Heart right ventricle (tissue), 16 donors: ENCODE measurements around the gene C6orf89. TPM values are rescaled to one million over a fixed set of nuclear protein-coding genes. Genes with fewer than 3 reads are reported as not detected.

Experiments used
- ATAC-seq, 8 donors: fragments of 200-7000 bp; cut with Tn5 transposase; one replicate each; pipeline ENCODE4 v1.9.1; 2020; ENCODE audit warnings: mild to moderate bottlenecking in 8 of 8, moderate library complexity in 8 of 8, moderate number of reproducible peaks in 1 of 8
- DNase-seq, 2 donors: peaks; one replicate each; pipeline ENCODE4 v3.0.0-alpha.2; 2020
- H3K27ac ChIP-seq, 10 donors: fragments of 200-600 bp; sonication (generic) in 2 of 10; one replicate each; pipeline versions ENCODE4 v1.5.0 to v1.8.0; 2020 to 2022; ENCODE audit warnings: mild to moderate bottlenecking in 3 of 10
- H3K27me3 ChIP-seq, 7 donors: fragments of 200-600 bp; one replicate each; pipeline ENCODE4 v1.8.0; 2021 to 2022; ENCODE audit warnings: mild to moderate bottlenecking in 2 of 7
- H3K36me3 ChIP-seq, 9 donors: fragments of 200-600 bp; sonication (generic) in 1 of 9; one replicate each; pipeline versions ENCODE4 v1.5.0 to v1.8.0; 2020 to 2022; ENCODE audit warnings: mild to moderate bottlenecking in 2 of 9
- H3K4me1 ChIP-seq, 9 donors: fragments of 200-600 bp; sonication (generic) in 1 of 9; one replicate each; pipeline versions ENCODE4 v1.5.0 to v1.8.0; 2020 to 2022; ENCODE audit warnings: mild to moderate bottlenecking in 4 of 9
- H3K4me3 ChIP-seq, 10 donors: fragments of 200-600 bp; sonication (generic) in 2 of 10; one replicate each; pipeline versions ENCODE4 v1.5.0 to v1.8.0; 2020 to 2022; ENCODE audit warnings: mild to moderate bottlenecking in 7 of 10, moderate library complexity in 2 of 10
- H3K9me3 ChIP-seq, 11 donors: fragments of 200-600 bp in 10 of 11; sonication (generic) in 2 of 11; one replicate each; pipeline versions ENCODE4 v1.5.0 to v1.8.0; 2013 to 2022; ENCODE audit warnings: mild to moderate bottlenecking in 2 of 11, control low read depth in 1 of 11, moderate library complexity in 1 of 11
- CTCF ChIP-seq, 9 donors: fragments of 200-600 bp; sonication (generic) in 2 of 9; IDR thresholded peaks; one replicate each; pipeline versions ENCODE4 v1.5.0 to v1.8.0; 2021 to 2022; ENCODE audit warnings: antibody characterized with exemption in 9 of 9, mild to moderate bottlenecking in 5 of 9, moderate library complexity in 1 of 9
- WGBS, 2 donors: extraction: QIAGEN DNeasy Blood & Tissue Kit; methylation state at CpG; one replicate each; pipeline ENCODE4 v1.1.7; 2013; ENCODE audit warnings: inconsistent platforms in 1 of 2; 5-methylcytosine and 5-hydroxymethylcytosine counted together
- intact Hi-C, 10 donors: fragments of 100-400 bp; cut with DNase I; formaldehyde crosslinking; loops; one replicate each; pipeline versions ENCODE4 v1.11.1 to v1.14.2; 2022
- polyA plus RNA-seq, 2 donors: library from polyadenylated mRNA; stranded (reverse); fragments of 200-250 nt; gene quantifications; one replicate each; pipeline ENCODE4 v1.2.3, GENCODE V29; 2013
- total RNA-seq, 10 donors: library from RNA; stranded (reverse); fragmentation: NEBNext Ultra II Directional in 3 of 10; extraction: Animal tissue kit (Norgen Biotek cat#: 25700) in 3 of 10; gene quantifications; one replicate each; pipeline versions ENCODE4 v1.2.1 to v1.2.4, GENCODE V29; 2021 to 2023
- donor health status: Arrhythmogenic right ventricular cardiomyopathy.
- donor health status: ischemic (EF 13 %, LVEDD 7.1; RV severe dilation, severe dysfunction).
- donor health status: healthy with polysubstance abuse.
- donor health status: DM: no; HTN: yes; CAD: no.
- donor health status: DM: no; HTN: no; CAD: no.
- donor health status: ischemic (EF 25% LVEDD 6.9; RV normal size, moderate dysfunction).
- donor health status: ischemic (EF 25% LVEDD 5.7; RV mildly dilated, moderate dysfunction).
- donor health status: healthy.
- donor health status: DM: yes; HTN: yes; CAD: no.
- donor health status: Ischemic cardiomyopathy.
- donor health status: ischemic (EF 35%, LVEDD 5.7; RV mildly dilated, moderate dysfunction).
- donor health status: nonischemic (EF 11% LVEDD 7.7; RV severe dilation, severe dysfunction).
- donor health status: DM: yes; HTN: yes; CAD: no.
- donor health status: PGD.
- donor health status: ischemic (EF 29% LVEDD 5.4; RV normal size, mild dysfunction).
- donor health status: nonischemic (EF 23%, LVEDD 6.1; RV moderate dilation, normal function).

C6orf89 gene
- total and polyA plus RNA-seq, 12 donors, result 22.5 to 104 (median 72.9) TPM

GRCh38 chr6:36924778-36925374, 39.1 kb downstream of the C6orf89 start:
- TF ChIP-seq CTCF (IDR thresholded peaks at IDR 0.05), result no peak
- Histone ChIP-seq H3K27ac (peak overlapping the region in 1 of 10 donors; percentile 27), H3K27me3 (no peaks in the 10 kb centered on the region), H3K4me1 (peaks cover 0 to 38% (median 21%) of the 10 kb centered on the region in 9 donors), H3K9me3 (no peaks in the 10 kb centered on the region), H3K36me3 (peaks cover 0 to 63% (median 25%) of the 10 kb centered on the region in 9 donors), H3K4me3 (no peak overlapping the region)
- DNase-seq, result no peak
- WGBS, 2 donors, result 81 to 85% methylated on average over 5 of the region's 5 CpGs
- no peak for ATAC-seq
- intact Hi-C loops, result no loop called here

GRCh38 chr6:36925809-36926208, 40.1 kb downstream of the C6orf89 start:
- ATAC-seq, result no peak
- intact Hi-C loops, result no loop called here
- H3K9me3 ChIP-seq, result no peaks in the 10 kb centered on the region
- peak overlapping the region in 1 of 10 donors; percentile 37 for H3K27ac ChIP-seq
- no peak for DNase-seq
- no peak overlapping the region for H3K4me3 ChIP-seq
- TF ChIP-seq CTCF (IDR thresholded peaks at IDR 0.05), result no peak
- H3K4me1 ChIP-seq, result peaks cover 0 to 37% (median 20%) of the 10 kb centered on the region in 9 donors
- WGBS, 2 donors, result 92 to 95% methylated on average over 4 of the region's 4 CpGs
- no peaks in the 10 kb centered on the region for H3K27me3 ChIP-seq
- H3K36me3 ChIP-seq, result peaks cover 0 to 54% (median 25%) of the 10 kb centered on the region in 9 donors

- peak overlapping the region in 6 of 10 donors; percentile 24 to 83 (median 58) for H3K27ac ChIP-seq
- no peaks in the 10 kb centered on the region for H3K9me3 ChIP-seq
- no peak for TF ChIP-seq CTCF (IDR thresholded peaks at IDR 0.05)
- H3K27me3 ChIP-seq, result no peaks in the 10 kb centered on the region
- DNase-seq (no peak), ATAC-seq (peak in 1 of 8 donors; percentile 12)
- WGBS, 2 donors, result 78 to 84% methylated on average over 10 of the region's 10 CpGs
- intact Hi-C loops, result no loop called here
- H3K4me3 ChIP-seq, result no peak overlapping the region
- peaks cover 0 to 43% (median 25%) of the 10 kb centered on the region in 9 donors for H3K36me3 ChIP-seq
- peaks cover 0 to 37% (median 20%) of the 10 kb centered on the region in 9 donors for H3K4me1 ChIP-seq
Observed at GRCh38 chr6:36926708-36927513, 41.2 kb downstream of the C6orf89 start.

- peaks cover 0 to 33% (median 23%) of the 10 kb centered on the region in 9 donors for H3K36me3 ChIP-seq
- H3K27ac ChIP-seq, result peak overlapping the region in 7 of 10 donors; percentile 3 to 83 (median 52)
- no peaks in the 10 kb centered on the region for H3K27me3 ChIP-seq
- no peaks in the 10 kb centered on the region for H3K9me3 ChIP-seq
- H3K4me3 ChIP-seq, result no peak overlapping the region
- peaks cover 0 to 37% (median 20%) of the 10 kb centered on the region in 9 donors for H3K4me1 ChIP-seq
- DNase-seq, result peak in 1 of 2 donors; percentile 27
- intact Hi-C loops, result no loop called here
- WGBS, 2 donors, result 45 to 54% methylated on average over 13 of the region's 13 CpGs
- no peak for TF ChIP-seq CTCF (IDR thresholded peaks at IDR 0.05)
- peak; percentile 41 to 78 (median 65) for ATAC-seq
Observed at GRCh38 chr6:36927691-36928546, 42.2 kb downstream of the C6orf89 start.
